ENCODE data around the gene PITHD1. TPM values are rescaled to one million over a fixed set of nuclear protein-coding genes. Genes with fewer than 3 reads are reported as not detected.
"Not testable (repeated sequence)": the region's sequence is repeated elsewhere in the genome, so short reads cannot be mapped to it uniquely, and the experiment has no call there.

The PITHD1 gene
- total and polyA plus RNA-seq, 4 experiments from 2014 or later, result 65.3 to 82.2 (median 80.2) TPM

GRCh38 chr1:23824711-23825075, 46.5 kb downstream of the PITHD1 start:
- peaks cover 15 to 28% (median 20%) of the 10 kb centered on the region in 4 donors for H3K4me1 Mint-ChIP-seq
- no peaks in the 10 kb centered on the region for H3K27me3 ChIP-seq (ENCODE audit: insufficient read depth, low read length)
- peaks cover 18% of the 10 kb centered on the region for H3K4me1 ChIP-seq (ENCODE audit: insufficient read depth, low read length)
- no peaks in the 10 kb centered on the region for H3K36me3 ChIP-seq (ENCODE audit: insufficient read depth, low read length)
- H3K9me3 ChIP-seq (ENCODE audit: control insufficient read depth in 1 of 2, low read length in 2 of 2), result no peaks in the 10 kb centered on the region
- CTCF ChIA-PET (ENCODE audit: partially characterized antibody), result interaction anchor here (0.7 to 4.9 kb wide), 3 partner anchors 14 to 23 kb away, joined by 3 to 52 read pairs (median 4); no protein-coding TSS in a partner anchor
- peak overlapping the region; percentile 92 to 97 (median 94) for H3K4me3 Mint-ChIP-seq
- H3K27me3 Mint-ChIP-seq, result no peaks in the 10 kb centered on the region
- H3K36me3 Mint-ChIP-seq, result peaks cover 3 to 11% of the 10 kb centered on the region in 2 donors
- DNase-seq, result no peak
- POLR2A ChIA-PET (ENCODE audit: partially characterized antibody), result interaction anchor here (0.9 to 4.8 kb wide), 15 partner anchors 13 to 134 kb away, joined by 3 to 51 read pairs (median 5); partner anchors contain the start of genes ELOA, GALE, LYPLA2 and PITHD1
- peak overlapping the region; percentile 48 to 98 for H3K4me3 ChIP-seq (ENCODE audit: low read length in 2 of 2)
- H3K9me3 Mint-ChIP-seq, result no peaks in the 10 kb centered on the region
- peak overlapping the region; percentile 80 for H3K27ac ChIP-seq (ENCODE audit: low read depth, low read length)
- peak overlapping the region; percentile 86 to 98 (median 96) for H3K27ac Mint-ChIP-seq
- intact Hi-C loops (cut with micrococcal nuclease), result loop anchor here (1.0 kb wide), 2 partner anchors 24 to 44 kb away; partner anchors contain the start of genes FUCA1 and GALE

- intact Hi-C loops (cut with micrococcal nuclease), result loop anchor here (1.0 kb wide), 2 partner anchors 25 to 43 kb away; partner anchors contain the start of genes FUCA1 and GALE
- no peaks in the 10 kb centered on the region for H3K36me3 ChIP-seq (ENCODE audit: insufficient read depth, low read length)
- H3K9me3 ChIP-seq (ENCODE audit: control insufficient read depth in 1 of 2, low read length in 2 of 2), result no peaks in the 10 kb centered on the region
- Mint-ChIP-seq H3K4me3 (peak within 1 kb of the TSS; percentile 92 to 97 (median 94)), H3K27ac (peak within 1 kb of the TSS; percentile 86 to 98 (median 96)), H3K9me3 (no peaks in the 10 kb centered on the region), H3K27me3 (no peaks in the 10 kb centered on the region), H3K36me3 (peaks cover 1 to 11% of the 10 kb centered on the region in 2 donors), H3K4me1 (peaks cover 15 to 28% (median 20%) of the 10 kb centered on the region in 4 donors)
- H3K27me3 ChIP-seq (ENCODE audit: insufficient read depth, low read length), result no peaks in the 10 kb centered on the region
- peaks cover 18% of the 10 kb centered on the region for H3K4me1 ChIP-seq (ENCODE audit: insufficient read depth, low read length)
- H3K27ac ChIP-seq (ENCODE audit: low read depth, low read length), result peak within 1 kb of the TSS; percentile 80
- POLR2A ChIA-PET (ENCODE audit: partially characterized antibody), result interaction anchor here (0.6 to 4.8 kb wide), 16 partner anchors 13 to 134 kb away, joined by 3 to 51 read pairs (median 4); partner anchors contain the start of genes ELOA, GALE, LYPLA2 and PITHD1
- peak within 1 kb of the TSS; percentile 48 to 98 for H3K4me3 ChIP-seq (ENCODE audit: low read length in 2 of 2)
- DNase-seq, result peak; percentile 80 to 89 (median 82)
- CTCF ChIA-PET (ENCODE audit: partially characterized antibody), result interaction anchor here (1.1 to 4.9 kb wide), 2 partner anchors 15 to 23 kb away, joined by 4 to 52 read pairs; no protein-coding TSS in a partner anchor
Measured at GRCh38 chr1:23825076-23825761, 47.0 kb downstream of the PITHD1 start, which contains the start of gene HMGCL. HMGCL (minus strand) TSS chr1:23825429; CDS start chr1:23825415, 14 bp downstream.

GRCh38 chr1:23825762-23826522, 47.7 kb downstream of the PITHD1 start:
- H3K36me3 Mint-ChIP-seq, result peaks cover 0 to 11% of the 10 kb centered on the region in 2 donors
- no peaks in the 10 kb centered on the region for H3K9me3 Mint-ChIP-seq
- H3K36me3 ChIP-seq (ENCODE audit: insufficient read depth, low read length), result no peaks in the 10 kb centered on the region
- no peaks in the 10 kb centered on the region for H3K27me3 ChIP-seq (ENCODE audit: insufficient read depth, low read length)
- peak overlapping the region; percentile 92 to 97 (median 94) for H3K4me3 Mint-ChIP-seq
- peak overlapping the region; percentile 86 to 98 (median 96) for H3K27ac Mint-ChIP-seq
- peak overlapping the region; percentile 48 to 98 for H3K4me3 ChIP-seq (ENCODE audit: low read length in 2 of 2)
- ChIA-PET CTCF (ENCODE audit: partially characterized antibody) (interaction anchor here (4.9 kb wide), 1 partner anchor 15 kb away, joined by 52 read pairs; no protein-coding TSS in a partner anchor), POLR2A (ENCODE audit: partially characterized antibody) (interaction anchor here (0.6 to 4.8 kb wide), 14 partner anchors 13 to 135 kb away, joined by 3 to 51 read pairs (median 6); partner anchors contain the start of genes ELOA, GALE, LYPLA2 and PITHD1)
- H3K4me1 Mint-ChIP-seq, result peaks cover 15 to 28% (median 20%) of the 10 kb centered on the region in 4 donors
- intact Hi-C loops (cut with micrococcal nuclease), result loop anchor here (1.0 kb wide), 2 partner anchors 26 to 42 kb away; partner anchors contain the start of genes FUCA1 and GALE
- H3K4me1 ChIP-seq (ENCODE audit: insufficient read depth, low read length), result peaks cover 18% of the 10 kb centered on the region
- peak in 4 of 5 donors; percentile 17 to 23 (median 20) for DNase-seq
- no peaks in the 10 kb centered on the region for H3K27me3 Mint-ChIP-seq
- H3K27ac ChIP-seq (ENCODE audit: low read depth, low read length), result peak overlapping the region; percentile 80
- no peaks in the 10 kb centered on the region for H3K9me3 ChIP-seq (ENCODE audit: control insufficient read depth in 1 of 2, low read length in 2 of 2)

GRCh38 chr1:23826590-23826989, 48.4 kb downstream of the PITHD1 start:
- POLR2A ChIA-PET (ENCODE audit: partially characterized antibody), result interaction anchor here (4.8 kb wide), 1 partner anchor 25 kb away, joined by 51 read pairs; the partner anchor contains the start of gene GALE

GRCh38 chr1:23827717-23828116, 49.5 kb downstream of the PITHD1 start:
- no peaks in the 10 kb centered on the region for H3K9me3 ChIP-seq (ENCODE audit: control insufficient read depth in 1 of 2, low read length in 2 of 2)
- no peaks in the 10 kb centered on the region for H3K36me3 ChIP-seq (ENCODE audit: insufficient read depth, low read length)
- Mint-ChIP-seq H3K4me1 (peaks cover 15 to 28% (median 20%) of the 10 kb centered on the region in 4 donors), H3K27me3 (no peaks in the 10 kb centered on the region), H3K9me3 (no peaks in the 10 kb centered on the region), H3K4me3 (no peak overlapping the region), H3K27ac (peak overlapping the region in 2 of 7 donors; percentile 50 to 58), H3K36me3 (peaks cover 0 to 9% of the 10 kb centered on the region in 2 donors)
- no peak overlapping the region for H3K27ac ChIP-seq (ENCODE audit: low read depth, low read length)
- ChIA-PET CTCF (ENCODE audit: partially characterized antibody) (interaction anchor here (1.4 kb wide), 1 partner anchor 17 kb away, joined by 6 read pairs; no protein-coding TSS in a partner anchor), POLR2A (ENCODE audit: partially characterized antibody) (no interaction called here)
- H3K4me3 ChIP-seq (ENCODE audit: low read length in 2 of 2), result no peak overlapping the region
- H3K27me3 ChIP-seq (ENCODE audit: insufficient read depth, low read length), result no peaks in the 10 kb centered on the region
- DNase-seq, result no peak
- intact Hi-C loops (cut with micrococcal nuclease), result no loop called here
- H3K4me1 ChIP-seq (ENCODE audit: insufficient read depth, low read length), result peaks cover 18% of the 10 kb centered on the region

More at GRCh38 chr1:23826590-23826989, 48.4 kb downstream of the PITHD1 start:
- H3K36me3 Mint-ChIP-seq, result peaks cover 0 to 11% of the 10 kb centered on the region in 2 donors
- H3K27ac ChIP-seq (ENCODE audit: low read depth, low read length); H3K27me3 ChIP-seq (ENCODE audit: insufficient read depth, low read length); intact Hi-C loops (cut with micrococcal nuclease); H3K27me3 Mint-ChIP-seq; CTCF ChIA-PET (ENCODE audit: partially characterized antibody); DNase-seq; H3K9me3 Mint-ChIP-seq; H3K36me3 ChIP-seq (ENCODE audit: insufficient read depth, low read length); H3K9me3 ChIP-seq (ENCODE audit: control insufficient read depth in 1 of 2, low read length in 2 of 2); H3K4me3 ChIP-seq (ENCODE audit: low read length in 2 of 2): not testable (repeated sequence)
- peak overlapping the region in 2 of 7 donors; percentile 42 to 96 for H3K27ac Mint-ChIP-seq
- H3K4me1 Mint-ChIP-seq, result peaks cover 15 to 28% (median 20%) of the 10 kb centered on the region in 4 donors
- H3K4me1 ChIP-seq (ENCODE audit: insufficient read depth, low read length), result peaks cover 18% of the 10 kb centered on the region
- peak overlapping the region in 6 of 8 donors; percentile 39 to 96 (median 74) for H3K4me3 Mint-ChIP-seq

GRCh38 chr1:23834156-23834555, 55.9 kb downstream of the PITHD1 start:
- H3K9me3 ChIP-seq (ENCODE audit: control insufficient read depth in 1 of 2, low read length in 2 of 2); POLR2A ChIA-PET (ENCODE audit: partially characterized antibody); H3K36me3 Mint-ChIP-seq; H3K4me3 ChIP-seq (ENCODE audit: low read length in 2 of 2); DNase-seq; H3K27ac Mint-ChIP-seq; H3K4me3 Mint-ChIP-seq; H3K9me3 Mint-ChIP-seq; H3K36me3 ChIP-seq (ENCODE audit: insufficient read depth, low read length); H3K4me1 ChIP-seq (ENCODE audit: insufficient read depth, low read length); intact Hi-C loops (cut with micrococcal nuclease); H3K27me3 ChIP-seq (ENCODE audit: insufficient read depth, low read length); H3K27ac ChIP-seq (ENCODE audit: low read depth, low read length): not testable (repeated sequence)
- peaks cover 5 to 12% of the 10 kb centered on the region in 2 donors for H3K27me3 Mint-ChIP-seq
- CTCF ChIA-PET (ENCODE audit: partially characterized antibody), result interaction anchor here (0.7 to 1.1 kb wide), 2 partner anchors 11 to 24 kb away, joined by 3 to 4 read pairs; no protein-coding TSS in a partner anchor
- H3K4me1 Mint-ChIP-seq, result peaks cover 5 to 14% (median 11%) of the 10 kb centered on the region in 4 donors

Measured in CD4-positive, alpha-beta memory T cell (primary cell).